ENCODE measurements around the gene ASB1.

The ASB1 gene

GRCh38 chr2:238495422-238495821 lies 68.7 kb downstream of the ASB1 start:
- peak overlapping the region in 1 of 2 donors; percentile 61 for H3K27ac Mint-ChIP-seq
- H3K4me3 Mint-ChIP-seq: no peak overlapping the region
- H3K4me1 Mint-ChIP-seq (ENCODE audit: low read depth in 2 of 2): peaks cover 9 to 11% of the 10 kb centered on the region in 2 donors
- no peaks in the 10 kb centered on the region for H3K9me3 Mint-ChIP-seq
- no peak for DNase-seq
- no peaks in the 10 kb centered on the region for H3K36me3 Mint-ChIP-seq (ENCODE audit: insufficient read depth)
- peaks cover 16 to 19% of the 10 kb centered on the region in 2 donors for H3K27me3 Mint-ChIP-seq
- ATAC-seq (replicated peaks): no peak

GRCh38 chr2:238496756-238497609 lies 70.3 kb downstream of the ASB1 start:
- no peaks in the 10 kb centered on the region for H3K9me3 Mint-ChIP-seq
- no peak overlapping the region for H3K27ac Mint-ChIP-seq
- DNase-seq: no peak
- peaks cover 9 to 13% of the 10 kb centered on the region in 2 donors for H3K4me1 Mint-ChIP-seq (ENCODE audit: low read depth in 2 of 2)
- H3K27me3 Mint-ChIP-seq: peaks cover 16 to 19% of the 10 kb centered on the region in 2 donors
- H3K4me3 Mint-ChIP-seq: no peak overlapping the region
- no peak for ATAC-seq (replicated peaks)
- H3K36me3 Mint-ChIP-seq (ENCODE audit: insufficient read depth): no peaks in the 10 kb centered on the region

GRCh38 chr2:238497610-238498005 lies 70.9 kb downstream of the ASB1 start:
- H3K9me3 Mint-ChIP-seq: no peaks in the 10 kb centered on the region
- ATAC-seq (replicated peaks) (no peak), DNase-seq (no peak)
- peak overlapping the region in 1 of 2 donors; percentile 62 for H3K27ac Mint-ChIP-seq
- peaks cover 16 to 19% of the 10 kb centered on the region in 2 donors for H3K27me3 Mint-ChIP-seq
- H3K36me3 Mint-ChIP-seq (ENCODE audit: insufficient read depth): no peaks in the 10 kb centered on the region
- H3K4me1 Mint-ChIP-seq (ENCODE audit: low read depth in 2 of 2): peaks cover 9 to 13% of the 10 kb centered on the region in 2 donors
- no peak overlapping the region for H3K4me3 Mint-ChIP-seq

GRCh38 chr2:238498188-238498587 lies 71.5 kb downstream of the ASB1 start:
- ATAC-seq (replicated peaks) (no peak), DNase-seq (no peak)
- H3K4me3 Mint-ChIP-seq: no peak overlapping the region
- no peaks in the 10 kb centered on the region for H3K9me3 Mint-ChIP-seq
- no peaks in the 10 kb centered on the region for H3K36me3 Mint-ChIP-seq (ENCODE audit: insufficient read depth)
- peak overlapping the region in 1 of 2 donors; percentile 62 for H3K27ac Mint-ChIP-seq
- peaks cover 9 to 13% of the 10 kb centered on the region in 2 donors for H3K4me1 Mint-ChIP-seq (ENCODE audit: low read depth in 2 of 2)
- H3K27me3 Mint-ChIP-seq: peaks cover 16 to 19% of the 10 kb centered on the region in 2 donors

GRCh38 chr2:238498691-238499295 lies 72.1 kb downstream of the ASB1 start:
- no peak for DNase-seq
- Mint-ChIP-seq H3K9me3 (no peaks in the 10 kb centered on the region), H3K36me3 (ENCODE audit: insufficient read depth) (no peaks in the 10 kb centered on the region), H3K4me3 (no peak overlapping the region), H3K27ac (no peak overlapping the region), H3K4me1 (ENCODE audit: low read depth in 2 of 2) (peaks cover 9 to 13% of the 10 kb centered on the region in 2 donors), H3K27me3 (peaks cover 16 to 19% of the 10 kb centered on the region in 2 donors)
- no peak for ATAC-seq (replicated peaks)

GRCh38 chr2:238499731-238500580 lies 73.2 kb downstream of the ASB1 start:
- Mint-ChIP-seq H3K27ac (peak overlapping the region in 1 of 2 donors; percentile 10), H3K4me3 (no peak overlapping the region), H3K9me3 (no peaks in the 10 kb centered on the region), H3K4me1 (ENCODE audit: low read depth in 2 of 2) (peaks cover 3 to 5% of the 10 kb centered on the region in 2 donors), H3K36me3 (ENCODE audit: insufficient read depth) (no peaks in the 10 kb centered on the region), H3K27me3 (peaks cover 14 to 19% of the 10 kb centered on the region in 2 donors)
- ATAC-seq (replicated peaks): no peak
- no peak for DNase-seq

GRCh38 chr2:238501311-238501710 lies 74.6 kb downstream of the ASB1 start:
- DNase-seq (no peak), ATAC-seq (replicated peaks) (no peak)
- Mint-ChIP-seq H3K27ac (no peak overlapping the region), H3K36me3 (ENCODE audit: insufficient read depth) (no peaks in the 10 kb centered on the region), H3K9me3 (no peaks in the 10 kb centered on the region), H3K4me1 (ENCODE audit: low read depth in 2 of 2) (peaks cover 0 to 8% of the 10 kb centered on the region in 2 donors), H3K27me3 (peaks cover 10 to 17% of the 10 kb centered on the region in 2 donors), H3K4me3 (no peak overlapping the region)
